Left hindlimb (tissue), 1 donor: ENCODE data around the gene CLCNKA.
A peak's percentile ranks its signal among the peaks of the same experiment; 100 is the strongest.
"Not testable (repeated sequence)": the region's sequence is repeated elsewhere in the genome, so short reads cannot be mapped to it uniquely, and the experiment has no call there.

Experiments
- DNase-seq: peaks from one replicate; pipeline ENCODE4 v3.0.0-alpha.2; 2018

Gene CLCNKA

GRCh38 chr1:16021681-16022080 is at the start of gene CLCNKA:
TSS of gene CLCNKA (plus strand) at chr1:16022036. CDS start at chr1:16022620, 584 bp downstream.
- DNase-seq = no peak

GRCh38 chr1:15972409-15972808 is 49.4 kb upstream of the CLCNKA start:
- no peak for DNase-seq

- no peak for DNase-seq
These were observed 48.1 kb upstream of the CLCNKA start for GRCh38 chr1:15973772-15974171.

GRCh38 chr1:15974855-15975254 is 47.0 kb upstream of the CLCNKA start:
- DNase-seq = no peak

GRCh38 chr1:15975358-15975804 is 46.5 kb upstream of the CLCNKA start:
- DNase-seq = no peak

- peak; percentile 93 for DNase-seq
These were observed 45.8 kb upstream of the CLCNKA start, which contains the start of gene ZBTB17 for GRCh38 chr1:15975805-15976680. TSS of gene ZBTB17 (minus strand) at chr1:15976101. CDS start at chr1:15948495, 27,606 bp downstream.

- not testable (repeated sequence) for DNase-seq
These were observed 43.9 kb upstream of the CLCNKA start for GRCh38 chr1:15977947-15978346.

- DNase-seq = no peak
These were observed 40.2 kb upstream of the CLCNKA start for GRCh38 chr1:15981679-15982078.

GRCh38 chr1:15983275-15983674 is 38.6 kb upstream of the CLCNKA start:
- DNase-seq = no peak

- DNase-seq = no peak
These were observed 36.1 kb upstream of the CLCNKA start for GRCh38 chr1:15985611-15986297.

GRCh38 chr1:15988856-15989736 is 32.7 kb upstream of the CLCNKA start:
- DNase-seq = no peak

- no peak for DNase-seq
These were observed 32.1 kb upstream of the CLCNKA start for GRCh38 chr1:15989776-15990175.

- DNase-seq = no peak
These were observed 30.2 kb upstream of the CLCNKA start for GRCh38 chr1:15991427-15992186.

GRCh38 chr1:15992187-15992553 is 29.7 kb upstream of the CLCNKA start:
- DNase-seq = no peak

- DNase-seq = no peak
These were observed 29.0 kb upstream of the CLCNKA start for GRCh38 chr1:15992582-15993500.

- DNase-seq = no peak
These were observed 28.2 kb upstream of the CLCNKA start for GRCh38 chr1:15993666-15994065.

- no peak for DNase-seq
These were observed 27.8 kb upstream of the CLCNKA start for GRCh38 chr1:15994081-15994480.

- DNase-seq = no peak
These were observed 27.1 kb upstream of the CLCNKA start for GRCh38 chr1:15994590-15995351.

- no peak for DNase-seq
These were observed 24.7 kb upstream of the CLCNKA start for GRCh38 chr1:15997076-15997585.
